Sigmoid colon (tissue), 7 donors: Measurements from ENCODE around the gene PPWD1. TPM values are rescaled to one million over a fixed set of nuclear protein-coding genes. Genes with fewer than 3 reads are reported as not detected.
"Not testable (repeated sequence)": the region's sequence is repeated elsewhere in the genome, so short reads cannot be mapped to it uniquely, and the experiment has no call there.

Experiments used
- DNase-seq: peaks from one replicate; pipeline ENCODE4 v3.0.0-alpha.2; 2019
- H3K27ac ChIP-seq, 4 donors: fragments of 200-600 bp; sonication (generic); one replicate each; pipeline ENCODE4 v1.5.1; 2016 to 2019; ENCODE audit warnings: mild to moderate bottlenecking in 1 of 4
- H3K27me3 ChIP-seq, 3 donors: fragments of 200-600 bp; sonication (generic); one replicate each; pipeline ENCODE4 v1.5.1; 2019; ENCODE audit warnings: mild to moderate bottlenecking in 1 of 3
- H3K36me3 ChIP-seq, 4 donors: fragments of 200-600 bp; sonication (generic); one replicate each; pipeline ENCODE4 v1.5.1; 2016 to 2019
- H3K4me1 ChIP-seq, 4 donors: fragments of 200-600 bp; sonication (generic); one replicate each; pipeline ENCODE4 v1.5.1; 2017 to 2019
- H3K4me3 ChIP-seq, 4 donors: fragments of 200-600 bp; sonication (generic); one replicate each; pipeline ENCODE4 v1.5.1; 2017 to 2019; ENCODE audit warnings: mild to moderate bottlenecking in 2 of 4, moderate library complexity in 1 of 4
- H3K9me3 ChIP-seq, 4 donors: fragments of 200-600 bp in 3 of 4; sonication (generic) in 3 of 4; one replicate each; pipeline versions ENCODE4 v1.5.1 to v1.6.1; 2013 to 2019
- EP300 ChIP-seq, 4 donors: sonication (generic); formaldehyde crosslinking; IDR thresholded peaks; one replicate each; pipeline ENCODE4 v1.6.1; 2017; ENCODE audit warnings: antibody characterized with exemption in 4 of 4
- POLR2A ChIP-seq, 2 donors: fragments of 450-650 bp; IDR thresholded peaks; one replicate each; pipeline ENCODE4 v1.6.1; 2016; ENCODE audit warnings: antibody characterized with exemption in 2 of 2, mild to moderate bottlenecking in 2 of 2, moderate library complexity in 2 of 2
- POLR2AphosphoS5 ChIP-seq, 4 donors: sonication (generic); formaldehyde crosslinking; IDR thresholded peaks; one replicate each; pipeline ENCODE4 v1.6.1; 2017; ENCODE audit warnings: antibody characterized with exemption in 4 of 4
- WGBS, 2 donors: extraction: QIAGEN DNeasy Blood & Tissue Kit; methylation state at CpG; one replicate each; pipeline ENCODE4 v1.1.7; 2013; 5-methylcytosine and 5-hydroxymethylcytosine counted together
- intact Hi-C: fragments of 100-400 bp; cut with DNase I; formaldehyde crosslinking; loops from one replicate; pipeline ENCODE4 v1.15.1; 2023
- polyA plus RNA-seq, 3 donors: library from polyadenylated mRNA; stranded (reverse); fragments of 200-250 nt; gene quantifications; one replicate each; pipeline ENCODE4 v1.2.3, GENCODE V29; 2013
- total RNA-seq, 4 donors: library from RNA; depleted of rRNA; stranded (reverse); fragments of >200 nt; gene quantifications; one replicate each; pipeline ENCODE4 v1.1.0, GENCODE V29; 2016
- TF ChIP-seq, protein P1 (sequence below), 4 experiments: fragments of 450-650 bp in 3 of 4; fragments of 200-600 bp in 1 of 4; IDR thresholded peaks; one replicate each; pipeline ENCODE4 v1.5.1; 2016 to 2019; ENCODE audit warnings: antibody characterized with exemption in 4 of 4, mild to moderate bottlenecking in 3 of 4, moderate library complexity in 2 of 4
- donor health status: healthy with polysubstance abuse.
- donor health status: Bipolar disorder and iron deficiency.
- donor health status: healthy.

PPWD1 gene
- total and polyA plus RNA-seq, 7 donors = 9.7 to 91.1 (median 50.2) TPM

DNA sequence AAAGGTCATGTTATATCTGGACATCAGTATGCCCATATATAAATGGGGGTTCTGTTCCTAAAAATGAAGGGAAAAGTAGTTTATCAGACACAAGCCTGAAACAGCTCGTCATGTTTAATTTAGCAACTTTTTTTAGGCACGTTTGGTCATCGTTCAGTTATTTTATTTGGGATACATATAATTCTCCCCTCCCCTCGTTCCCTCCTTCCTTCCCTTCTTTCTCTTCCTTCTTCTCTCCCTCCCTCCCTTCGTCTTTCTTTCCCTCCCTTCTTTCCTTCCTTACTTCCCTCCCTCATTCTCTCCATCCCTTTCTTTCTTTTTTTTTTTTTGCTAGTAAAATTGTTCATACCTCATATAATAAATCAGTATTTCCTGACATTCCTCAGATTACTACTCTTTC lies 3.4 kb downstream of the PPWD1 start:
- H3K36me3 ChIP-seq = peaks cover 0 to 33% (median under 1%) of the 10 kb centered on the region in 4 donors
- no peaks in the 10 kb centered on the region for H3K27me3 ChIP-seq
- WGBS, 2 donors = 83 to 86% methylated on average over 5 of the region's 5 CpGs
- H3K4me1 ChIP-seq = peaks cover 0 to 29% (median 22%) of the 10 kb centered on the region in 4 donors
- intact Hi-C loops = loop anchor here (10.0 kb wide), 2 partner anchors 578 to 802 kb away; partner anchors contain the start of genes CWC27, SREK1 and SREK1IP1
- no peak overlapping the region for H3K27ac ChIP-seq
- TF ChIP-seq POLR2A (IDR thresholded peaks at IDR 0.05) = no peak
- TF ChIP-seq, protein P1, sequence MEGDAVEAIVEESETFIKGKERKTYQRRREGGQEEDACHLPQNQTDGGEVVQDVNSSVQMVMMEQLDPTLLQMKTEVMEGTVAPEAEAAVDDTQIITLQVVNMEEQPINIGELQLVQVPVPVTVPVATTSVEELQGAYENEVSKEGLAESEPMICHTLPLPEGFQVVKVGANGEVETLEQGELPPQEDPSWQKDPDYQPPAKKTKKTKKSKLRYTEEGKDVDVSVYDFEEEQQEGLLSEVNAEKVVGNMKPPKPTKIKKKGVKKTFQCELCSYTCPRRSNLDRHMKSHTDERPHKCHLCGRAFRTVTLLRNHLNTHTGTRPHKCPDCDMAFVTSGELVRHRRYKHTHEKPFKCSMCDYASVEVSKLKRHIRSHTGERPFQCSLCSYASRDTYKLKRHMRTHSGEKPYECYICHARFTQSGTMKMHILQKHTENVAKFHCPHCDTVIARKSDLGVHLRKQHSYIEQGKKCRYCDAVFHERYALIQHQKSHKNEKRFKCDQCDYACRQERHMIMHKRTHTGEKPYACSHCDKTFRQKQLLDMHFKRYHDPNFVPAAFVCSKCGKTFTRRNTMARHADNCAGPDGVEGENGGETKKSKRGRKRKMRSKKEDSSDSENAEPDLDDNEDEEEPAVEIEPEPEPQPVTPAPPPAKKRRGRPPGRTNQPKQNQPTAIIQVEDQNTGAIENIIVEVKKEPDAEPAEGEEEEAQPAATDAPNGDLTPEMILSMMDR (IDR thresholded peaks at IDR 0.05) = no peak
- no peak for TF ChIP-seq POLR2AphosphoS5 (IDR thresholded peaks at IDR 0.05)
- TF ChIP-seq EP300 (IDR thresholded peaks at IDR 0.05) = no peak
- no peaks in the 10 kb centered on the region for H3K9me3 ChIP-seq
- no peak for DNase-seq
- no peak overlapping the region for H3K4me3 ChIP-seq

DNA sequence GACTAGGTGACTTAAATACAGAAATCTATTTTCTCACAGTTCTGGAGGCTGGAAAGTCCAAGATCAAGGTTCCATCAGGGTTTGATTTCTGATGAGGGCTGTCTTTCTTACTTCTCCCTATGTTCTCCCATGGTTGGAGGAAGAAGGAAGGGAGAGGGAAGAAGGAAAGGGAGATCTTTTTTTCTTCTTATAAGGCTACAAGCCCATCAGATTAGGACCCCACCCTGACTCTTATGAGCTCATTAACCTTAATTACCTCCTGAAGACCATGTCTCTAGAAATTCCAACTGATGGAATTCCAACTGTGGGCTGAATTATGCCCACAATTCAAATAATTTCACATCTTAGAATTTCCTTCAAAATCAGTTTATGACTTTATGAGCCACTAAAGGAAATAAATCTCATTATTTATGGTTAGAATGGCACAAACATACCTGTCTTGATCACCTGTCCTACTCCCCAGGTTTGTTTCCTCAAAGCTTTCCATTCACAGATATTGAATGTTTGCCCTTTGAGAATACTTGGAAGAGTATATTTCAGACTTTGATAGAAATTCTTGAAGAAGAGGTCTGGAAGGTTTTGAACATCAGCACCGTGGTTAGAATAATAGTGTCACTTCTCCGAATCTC lies 7.6 kb downstream of the PPWD1 start:
- intact Hi-C loops = no loop called here
- Histone ChIP-seq H3K36me3 (peaks cover 0 to 61% (median 2%) of the 10 kb centered on the region in 4 donors), H3K9me3 (no peaks in the 10 kb centered on the region), H3K4me1 (no peaks in the 10 kb centered on the region), H3K27ac (no peak overlapping the region), H3K27me3 (no peaks in the 10 kb centered on the region), H3K4me3 (no peak overlapping the region)
- no peak for DNase-seq
- 91 to 93% methylated on average over 2 of the region's 2 CpGs for WGBS, 2 donors
- TF ChIP-seq POLR2AphosphoS5 (IDR thresholded peaks at IDR 0.05) = no peak
- no peak for TF ChIP-seq EP300 (IDR thresholded peaks at IDR 0.05)
- no peak for TF ChIP-seq POLR2A (IDR thresholded peaks at IDR 0.05)
- TF ChIP-seq, protein P1 (IDR thresholded peaks at IDR 0.05) = no peak

DNA sequence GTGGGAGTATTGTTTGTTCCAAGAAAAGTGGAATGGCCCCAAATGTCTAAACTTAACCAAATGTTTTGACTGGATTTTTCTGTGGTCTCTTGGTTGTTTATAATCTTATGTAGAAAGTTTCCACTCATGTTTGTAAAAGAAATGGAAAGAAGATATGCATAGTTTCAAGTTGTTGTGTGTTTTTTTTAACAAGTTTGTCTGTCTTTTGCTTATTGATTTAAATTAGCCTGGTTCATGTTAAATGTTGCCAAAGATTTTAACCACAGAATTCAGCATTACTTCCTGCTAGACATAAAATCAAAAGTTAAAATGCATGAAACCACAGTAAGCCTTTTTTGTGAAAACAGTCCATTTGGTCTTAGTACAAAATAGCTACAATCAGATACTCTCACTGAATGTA lies 14.0 kb downstream of the PPWD1 start:
- H3K36me3 ChIP-seq = peaks cover 0 to 67% (median 18%) of the 10 kb centered on the region in 4 donors

DNA sequence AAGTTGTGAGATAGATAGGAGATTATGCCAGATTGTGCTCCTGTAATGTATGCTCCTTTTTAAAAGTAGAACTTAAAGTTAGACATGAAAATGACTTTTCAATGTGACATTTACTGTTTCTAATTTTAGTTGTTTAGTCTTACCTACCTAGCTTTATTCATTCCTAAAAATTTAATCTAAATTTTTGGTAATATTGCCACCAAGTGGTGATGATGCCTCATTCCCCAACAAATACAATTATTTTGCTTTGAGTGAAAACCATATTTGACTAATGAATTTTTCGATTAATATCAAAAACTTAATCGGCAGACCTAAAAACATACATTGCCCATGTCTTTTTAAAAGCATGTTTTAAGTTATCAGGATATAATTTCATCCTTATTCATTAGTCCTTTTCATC lies 25.6 kb downstream of the PPWD1 start:
- TF ChIP-seq, protein P1 (IDR thresholded peaks at IDR 0.05) = no peak
- TF ChIP-seq POLR2AphosphoS5 (IDR thresholded peaks at IDR 0.05) = no peak
- no peak for TF ChIP-seq EP300 (IDR thresholded peaks at IDR 0.05)
- H3K27me3 ChIP-seq = no peaks in the 10 kb centered on the region
- no peak for DNase-seq
- no peaks in the 10 kb centered on the region for H3K9me3 ChIP-seq
- WGBS, 2 donors = 95 to 96% methylated on average over 2 of the region's 2 CpGs
- intact Hi-C loops = no loop called here
- H3K4me3 ChIP-seq = no peak overlapping the region
- peaks cover 15 to 100% (median 33%) of the 10 kb centered on the region in 4 donors for H3K36me3 ChIP-seq
- no peak overlapping the region for H3K27ac ChIP-seq
- no peaks in the 10 kb centered on the region for H3K4me1 ChIP-seq

More for the DNA sequence above, 14.0 kb downstream of the PPWD1 start:
- H3K4me1 ChIP-seq = no peaks in the 10 kb centered on the region
- no peaks in the 10 kb centered on the region for H3K27me3 ChIP-seq
- intact Hi-C loops = no loop called here
- no peak overlapping the region for H3K27ac ChIP-seq
- TF ChIP-seq POLR2A (IDR thresholded peaks at IDR 0.05) (no peak), EP300 (IDR thresholded peaks at IDR 0.05) (no peak), POLR2AphosphoS5 (IDR thresholded peaks at IDR 0.05) (no peak)
- TF ChIP-seq, protein P1 (IDR thresholded peaks at IDR 0.05) = no peak
- no peak overlapping the region for H3K4me3 ChIP-seq
- DNase-seq = no peak
- no peaks in the 10 kb centered on the region for H3K9me3 ChIP-seq

DNA sequence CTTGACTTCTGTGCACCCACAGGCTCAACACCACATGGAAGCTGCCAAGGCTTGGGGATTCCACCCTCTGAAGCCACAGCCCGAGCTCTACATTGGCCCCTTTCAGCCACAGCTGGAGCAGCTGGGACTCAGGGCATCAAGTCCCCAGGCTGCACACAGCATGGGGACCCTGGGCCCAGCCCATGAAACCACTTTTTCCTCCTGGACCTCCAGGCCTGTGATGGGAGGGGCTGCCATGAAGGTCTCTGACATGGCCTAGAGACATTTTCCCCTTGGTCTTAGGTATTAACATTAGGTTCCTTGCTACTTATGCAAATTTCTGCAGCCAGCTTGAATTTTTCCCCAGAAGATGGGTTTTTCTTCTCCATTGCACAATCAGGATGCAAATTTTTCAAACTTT lies 38.7 kb downstream of the PPWD1 start:
- H3K9me3 ChIP-seq, H3K27me3 ChIP-seq, H3K4me3 ChIP-seq, H3K27ac ChIP-seq, intact Hi-C loops, DNase-seq, H3K4me1 ChIP-seq: not testable (repeated sequence)
- WGBS, 2 donors = 97 to 99% methylated on average over 1 of the region's 1 CpG
- H3K36me3 ChIP-seq = peaks cover 2 to 97% (median 26%) of the 10 kb centered on the region in 4 donors
